Natural killer cell (primary cell): ENCODE measurements around the gene ETV3. TPM values are rescaled to one million over a fixed set of nuclear protein-coding genes. Genes with fewer than 3 reads are reported as not detected.

Source experiments
- ATAC-seq, 3 donors: fragments of 150-1000 bp in 2 of 3; fragments of 200-7000 bp in 1 of 3; cut with Tn5 transposase; 1 replicate in 1 of 3; 2 replicates in 2 of 3; pipeline ENCODE4 v1.10.0; 2021; ENCODE audit warnings: mild to moderate bottlenecking in 2 of 3, moderate library complexity in 2 of 3
- DNase-seq, 2 donors: peaks; one replicate each; pipeline versions ENCODE4 v3.0.0 to v3.0.0-alpha.2; 2013 to 2021; ENCODE audit warnings: mixed read lengths in 1 of 2
- H3K27ac ChIP-seq: one replicate; pipeline ENCODE4 v1.5.1; 2013; ENCODE audit warnings: mild to moderate bottlenecking, low read length
- H3K27me3 ChIP-seq: one replicate; pipeline ENCODE4 v1.6.1; 2013; ENCODE audit warnings: low read length; ENCODE audit not compliant: control insufficient read depth, insufficient read depth
- H3K36me3 ChIP-seq: one replicate; pipeline ENCODE4 v1.6.1; 2013; ENCODE audit warnings: low read length; ENCODE audit not compliant: control insufficient read depth, insufficient read depth
- H3K4me1 ChIP-seq: one replicate; pipeline ENCODE4 v1.6.1; 2013; ENCODE audit warnings: low read length; ENCODE audit not compliant: control insufficient read depth, insufficient read depth
- H3K4me3 ChIP-seq: one replicate; pipeline ENCODE4 v1.5.1; 2013; ENCODE audit warnings: low read length
- H3K9me3 ChIP-seq: one replicate; pipeline ENCODE4 v1.6.1; 2013; ENCODE audit warnings: low read length; ENCODE audit not compliant: control insufficient read depth, insufficient read depth
- H3K27ac Mint-ChIP-seq, 2 donors: one replicate each; pipeline ENCODE4 v1.8.0; 2022; ENCODE audit warnings: mild to moderate bottlenecking in 2 of 2, mixed read lengths in 2 of 2, moderate library complexity in 1 of 2
- H3K27me3 Mint-ChIP-seq, 2 donors: one replicate each; pipeline ENCODE4 v1.8.0; 2022; ENCODE audit warnings: low read depth in 2 of 2, mixed read lengths in 2 of 2
- H3K36me3 Mint-ChIP-seq: one replicate; pipeline ENCODE4 v1.8.0; 2022; ENCODE audit warnings: mixed read lengths
- H3K4me1 Mint-ChIP-seq, 2 donors: one replicate each; pipeline ENCODE4 v1.8.0; 2022; ENCODE audit warnings: mixed read lengths in 2 of 2
- H3K4me3 Mint-ChIP-seq: one replicate; pipeline ENCODE4 v1.8.0; 2022; ENCODE audit warnings: mild to moderate bottlenecking, moderate library complexity, mixed read lengths
- H3K9me3 Mint-ChIP-seq, 2 donors: one replicate each; pipeline ENCODE4 v1.8.0; 2022; ENCODE audit warnings: mixed read lengths in 2 of 2
- CTCF ChIP-seq: fragments of 200-600 bp; IDR thresholded peaks from one replicate; pipeline ENCODE4 v1.8.0; 2022; ENCODE audit warnings: antibody characterized with exemption
- WGBS: methylation state at CpG from one replicate; pipeline ENCODE4 v1.1.7; 2013; ENCODE audit warnings: missing lambda C conversion rate; ENCODE audit not compliant: insufficient coverage; 5-methylcytosine and 5-hydroxymethylcytosine counted together
- intact Hi-C: fragments of 100-400 bp; cut with micrococcal nuclease; formaldehyde crosslinking; loops from one replicate; pipeline ENCODE4 v1.14.2; 2022
- total RNA-seq, 4 donors: library from RNA; stranded (reverse); fragments of 120-200 nt in 1 of 4; gene quantifications; one replicate each; pipeline versions ENCODE4 v1.2.3 to v1.2.4, GENCODE V29; 2013 to 2022

ETV3 gene
- total RNA-seq, 3 donors from 2014 or later (not counting 1 experiment from before 2014, with no cell fraction given): 58.3 to 101 (median 76.6) TPM

GRCh38 chr1:157144509-157144908 is 6.3 kb upstream of the ETV3 start:
- ATAC-seq (no peak), DNase-seq (no peak)
- H3K4me1 ChIP-seq: no peaks in the 10 kb centered on the region
- no peaks in the 10 kb centered on the region for H3K27me3 Mint-ChIP-seq
- H3K27ac ChIP-seq: no peak overlapping the region
- H3K36me3 Mint-ChIP-seq: no peaks in the 10 kb centered on the region
- H3K27me3 ChIP-seq: no peaks in the 10 kb centered on the region
- H3K4me1 Mint-ChIP-seq: peaks cover 2 to 4% of the 10 kb centered on the region in 2 donors
- no peak overlapping the region for H3K27ac Mint-ChIP-seq
- 85% methylated on average over 1 of the region's 1 CpG for WGBS
- H3K4me3 Mint-ChIP-seq: no peak overlapping the region
- no peaks in the 10 kb centered on the region for H3K36me3 ChIP-seq
- no peaks in the 10 kb centered on the region for H3K9me3 ChIP-seq
- intact Hi-C loops: no loop called here
- no peaks in the 10 kb centered on the region for H3K9me3 Mint-ChIP-seq
- no peak overlapping the region for H3K4me3 ChIP-seq
- TF ChIP-seq CTCF: no peak

- 60% methylated on average over 1 of the region's 3 CpGs for WGBS
- no peak overlapping the region for H3K27ac ChIP-seq
- intact Hi-C loops: no loop called here
- ATAC-seq (no peak), DNase-seq (no peak)
- no peaks in the 10 kb centered on the region for H3K36me3 Mint-ChIP-seq
- H3K9me3 ChIP-seq: no peaks in the 10 kb centered on the region
- no peak overlapping the region for H3K4me3 ChIP-seq
- H3K27me3 Mint-ChIP-seq: no peaks in the 10 kb centered on the region
- H3K27ac Mint-ChIP-seq: no peak overlapping the region
- H3K4me3 Mint-ChIP-seq: no peak overlapping the region
- no peak for TF ChIP-seq CTCF
- H3K9me3 Mint-ChIP-seq: no peaks in the 10 kb centered on the region
- H3K27me3 ChIP-seq: no peaks in the 10 kb centered on the region
- no peaks in the 10 kb centered on the region for H3K36me3 ChIP-seq
- peaks cover 13 to 18% of the 10 kb centered on the region in 2 donors for H3K4me1 Mint-ChIP-seq
- H3K4me1 ChIP-seq: peaks cover 7% of the 10 kb centered on the region
These were observed 4.7 kb upstream of the ETV3 start for GRCh38 chr1:157142765-157143423.

GRCh38 chr1:157142201-157142600 is 4.0 kb upstream of the ETV3 start:
- no peaks in the 10 kb centered on the region for H3K36me3 Mint-ChIP-seq
- ATAC-seq (no peak), DNase-seq (no peak)
- Histone ChIP-seq H3K27ac (no peak overlapping the region), H3K36me3 (no peaks in the 10 kb centered on the region), H3K9me3 (no peaks in the 10 kb centered on the region), H3K4me1 (peaks cover 13% of the 10 kb centered on the region), H3K4me3 (no peak overlapping the region), H3K27me3 (no peaks in the 10 kb centered on the region)
- H3K4me3 Mint-ChIP-seq: no peak overlapping the region
- intact Hi-C loops: no loop called here
- TF ChIP-seq CTCF: no peak
- WGBS: no CpG with 5 or more reads among the region's 2 CpGs
- no peaks in the 10 kb centered on the region for H3K27me3 Mint-ChIP-seq
- H3K4me1 Mint-ChIP-seq: peaks cover 20 to 25% of the 10 kb centered on the region in 2 donors
- no peaks in the 10 kb centered on the region for H3K9me3 Mint-ChIP-seq
- H3K27ac Mint-ChIP-seq: no peak overlapping the region
